H7 (cell line): Measurements from ENCODE around the gene POU2F2. TPM values are rescaled to one million over a fixed set of nuclear protein-coding genes. Genes with fewer than 3 reads are reported as not detected.

ENCODE experiments used
- DNase-seq: peaks from one replicate; pipeline ENCODE4 v3.0.0; 2012
- H3K27me3 ChIP-seq: 2 replicates; pipeline ENCODE4 v1.6.0; 2011; ENCODE audit warnings: mild to moderate bottlenecking, low read length; ENCODE audit not compliant: control insufficient read depth, insufficient read depth
- H3K36me3 ChIP-seq: replicated peaks from 2 replicates; pipeline ENCODE4 v1.5.1; 2011; ENCODE audit warnings: low read length; ENCODE audit not compliant: control insufficient read depth, insufficient read depth
- H3K4me3 ChIP-seq: 2 replicates; pipeline ENCODE4 v1.5.1; 2011; ENCODE audit warnings: low read depth, mild to moderate bottlenecking, control low read depth, low read length, moderate library complexity; ENCODE audit not compliant: insufficient read depth
- total RNA-seq: library from RNA; depleted of rRNA; stranded (reverse); fragments of >200 nt; shearing (Covaris generic); gene quantifications from 2 replicates; pipeline ENCODE4 v1.2.3, GENCODE V29; 2014

Gene POU2F2
- total RNA-seq, 1 experiment from 2014 or later = 0.90 TPM

DNA sequence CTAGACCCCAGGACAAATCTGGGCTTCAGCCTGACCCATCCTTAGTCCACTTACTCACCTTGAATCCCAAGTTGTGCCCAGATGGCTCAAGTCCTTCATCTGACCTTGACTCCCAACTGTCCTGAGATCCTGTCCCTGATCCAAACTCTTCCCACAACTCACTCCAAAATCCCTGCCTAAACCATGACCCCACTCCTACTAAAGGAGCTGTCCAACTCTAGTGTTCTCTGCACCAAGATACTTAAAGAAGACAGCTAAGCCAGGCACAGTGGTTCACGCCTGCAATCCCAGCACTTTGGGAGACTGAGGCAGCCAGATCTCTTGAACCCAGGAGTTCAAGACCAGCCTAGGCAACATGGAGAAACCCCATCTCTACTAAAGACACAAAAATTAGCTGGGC lies 8.5 kb downstream of the POU2F2 start:
- Histone ChIP-seq H3K36me3 (no peaks in the 10 kb centered on the region), H3K4me3 (no peak overlapping the region), H3K27me3 (no peaks in the 10 kb centered on the region; the same call in 1 of the 2 replicates)
- DNase-seq = no peak

DNA sequence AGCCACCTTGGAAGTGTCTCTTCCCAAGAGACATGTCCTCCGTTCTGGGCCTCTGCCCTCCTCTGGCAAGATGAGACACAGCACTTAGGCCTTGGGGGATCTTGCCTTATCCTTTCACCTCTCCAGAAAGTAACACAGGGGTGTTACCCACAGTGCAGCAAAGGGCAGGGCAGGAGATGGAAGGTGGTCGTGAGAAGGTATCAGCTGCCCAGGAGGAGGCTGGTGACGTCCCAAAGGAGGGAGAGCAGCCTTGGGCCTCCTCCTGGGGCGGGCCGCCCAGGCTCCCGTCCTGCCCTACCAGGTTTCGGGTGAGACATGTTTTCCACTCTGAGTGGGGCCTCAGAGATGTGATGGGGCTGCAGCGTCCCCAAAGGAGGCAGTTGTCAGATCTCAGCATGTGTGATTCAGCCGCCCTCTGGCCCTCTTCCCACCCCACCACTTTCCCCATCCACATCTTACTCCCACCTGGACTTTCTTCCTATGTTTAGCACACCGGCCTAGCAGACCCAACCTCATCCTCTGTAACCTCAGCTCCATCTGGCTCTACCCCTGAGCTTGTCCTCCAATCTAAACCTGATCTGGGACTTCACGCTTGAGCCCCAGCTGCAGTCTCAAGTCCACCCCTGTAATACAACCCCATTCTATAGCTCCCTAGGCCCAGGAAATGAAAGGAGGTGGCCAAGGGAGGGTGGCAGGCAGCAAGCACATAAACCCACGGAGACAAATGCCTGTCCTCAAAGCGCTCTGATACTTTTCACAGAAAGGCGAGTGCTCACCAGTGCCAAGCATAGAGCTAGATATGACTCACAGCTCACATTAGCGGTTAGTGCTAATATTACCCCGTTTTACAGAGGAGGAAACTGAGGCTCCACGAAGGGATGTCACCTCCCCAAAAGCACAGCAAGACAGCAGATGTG lies 9.3 kb downstream of the POU2F2 start:
- DNase-seq = peak; percentile 63
- Histone ChIP-seq H3K27me3 (no peaks in the 10 kb centered on the region; the same call in 1 of the 2 replicates), H3K36me3 (no peaks in the 10 kb centered on the region), H3K4me3 (no peak overlapping the region)

DNA sequence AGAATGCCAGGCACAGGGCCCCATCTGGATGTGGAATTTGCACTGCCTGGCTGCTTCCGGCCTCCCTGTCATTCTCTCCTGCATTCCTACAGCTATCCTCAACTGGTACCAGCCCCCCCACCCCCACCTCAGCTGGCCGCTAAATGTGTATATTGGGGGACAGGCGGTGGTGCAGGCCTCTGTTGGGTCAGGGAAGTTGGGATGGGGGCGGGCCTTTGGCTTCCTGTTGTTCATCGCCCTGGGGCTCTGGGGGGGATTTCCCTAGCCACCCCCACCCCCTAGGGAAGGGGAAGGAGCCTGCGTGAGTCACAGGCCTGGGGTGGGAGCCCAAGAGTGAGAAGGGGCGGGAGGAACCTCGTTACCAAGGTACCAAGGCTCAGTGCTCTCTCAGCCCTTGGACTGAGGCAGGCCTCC lies 10.6 kb downstream of the POU2F2 start:
- no peak overlapping the region for H3K4me3 ChIP-seq
- DNase-seq = peak; percentile 76
- H3K36me3 ChIP-seq = no peaks in the 10 kb centered on the region
- no peaks in the 10 kb centered on the region for H3K27me3 ChIP-seq

DNA sequence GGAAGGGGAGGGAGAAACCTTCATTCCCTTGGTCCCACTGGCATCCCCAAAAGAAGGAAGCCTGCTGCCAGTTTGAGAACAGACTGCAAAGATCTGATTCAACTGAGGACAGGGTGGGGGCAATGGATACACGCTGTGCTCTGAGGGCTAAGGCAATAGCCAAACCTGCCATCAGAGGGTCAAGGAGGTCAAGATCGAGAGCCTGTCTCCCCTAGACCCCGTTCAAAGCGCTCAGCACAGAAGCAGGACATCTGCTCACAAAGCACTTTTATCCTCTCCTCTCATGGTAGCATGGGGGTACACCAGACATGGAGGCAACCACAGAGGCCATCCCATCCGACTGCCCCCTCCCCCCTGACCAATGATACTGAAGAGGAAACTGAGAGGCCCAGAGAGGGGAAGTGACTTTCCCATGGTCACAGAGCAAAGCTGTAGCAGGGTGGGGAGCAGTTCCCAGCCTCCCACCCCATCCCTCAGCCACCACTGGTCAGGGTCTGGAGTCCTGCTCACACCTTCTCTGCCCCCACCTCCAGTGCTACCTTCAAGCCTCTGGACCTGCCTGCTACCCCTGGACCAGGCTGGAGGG lies 11.1 kb downstream of the POU2F2 start:
- Histone ChIP-seq H3K36me3 (no peaks in the 10 kb centered on the region), H3K27me3 (no peaks in the 10 kb centered on the region), H3K4me3 (no peak overlapping the region)
- DNase-seq = peak; percentile 35

DNA sequence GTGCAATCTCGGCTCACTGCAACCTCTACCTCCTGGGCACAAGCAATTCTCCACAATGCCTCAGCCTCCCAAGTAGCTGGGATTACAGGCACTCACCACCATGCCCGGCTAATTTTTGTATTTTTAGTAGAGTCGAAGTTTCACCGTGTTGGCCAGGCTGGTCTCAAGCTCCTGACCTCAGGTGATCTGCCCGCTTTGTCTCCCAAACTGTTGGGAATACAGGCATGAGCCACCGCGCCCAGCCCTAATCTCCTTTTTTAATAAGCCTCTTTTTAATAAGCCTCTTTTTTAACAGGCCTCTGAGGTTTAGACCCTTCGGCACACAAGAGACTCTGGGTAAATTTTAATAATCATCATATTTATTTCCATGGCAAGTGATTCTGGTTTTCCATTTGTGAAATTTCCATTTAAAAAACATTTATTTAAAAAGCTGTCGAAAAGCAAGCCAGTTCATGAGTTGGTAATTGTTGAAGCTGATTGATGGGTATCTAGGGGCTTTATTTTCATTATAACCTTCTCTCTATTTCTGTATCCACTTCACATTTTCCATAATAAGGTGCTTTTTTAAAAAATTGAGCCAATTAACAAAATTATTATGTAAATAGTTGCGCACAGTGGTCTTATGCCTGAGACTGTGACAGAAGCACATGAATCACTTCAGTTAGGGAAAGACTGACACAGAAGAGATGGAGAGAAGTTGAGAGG lies 11.8 kb downstream of the POU2F2 start:
- Histone ChIP-seq H3K27me3 (no peaks in the 10 kb centered on the region), H3K36me3 (no peaks in the 10 kb centered on the region), H3K4me3 (no peak overlapping the region)
- no peak for DNase-seq

DNA sequence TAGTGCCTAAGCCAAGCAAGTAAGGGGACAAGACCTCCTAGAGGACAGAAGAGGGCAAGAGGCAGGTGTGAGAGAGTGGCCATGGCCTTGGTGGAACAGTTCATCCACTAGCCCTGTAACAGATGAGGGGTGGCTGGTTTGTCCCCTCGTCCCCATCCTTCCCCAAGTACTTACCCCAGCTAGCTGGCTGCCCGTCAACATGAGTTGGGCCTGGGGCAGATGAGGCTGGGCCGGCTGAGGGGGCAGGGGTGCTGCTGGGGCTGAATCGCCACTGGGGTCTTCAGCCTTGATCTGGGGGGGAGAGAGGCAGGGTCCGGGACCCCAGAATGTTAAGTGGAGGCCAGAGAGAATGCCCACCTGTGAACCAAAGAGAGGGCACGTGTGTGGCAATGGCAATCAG lies 15.2 kb downstream of the POU2F2 start:
- Histone ChIP-seq H3K4me3 (no peak overlapping the region), H3K36me3 (no peaks in the 10 kb centered on the region), H3K27me3 (no peaks in the 10 kb centered on the region)
- DNase-seq = no peak

DNA sequence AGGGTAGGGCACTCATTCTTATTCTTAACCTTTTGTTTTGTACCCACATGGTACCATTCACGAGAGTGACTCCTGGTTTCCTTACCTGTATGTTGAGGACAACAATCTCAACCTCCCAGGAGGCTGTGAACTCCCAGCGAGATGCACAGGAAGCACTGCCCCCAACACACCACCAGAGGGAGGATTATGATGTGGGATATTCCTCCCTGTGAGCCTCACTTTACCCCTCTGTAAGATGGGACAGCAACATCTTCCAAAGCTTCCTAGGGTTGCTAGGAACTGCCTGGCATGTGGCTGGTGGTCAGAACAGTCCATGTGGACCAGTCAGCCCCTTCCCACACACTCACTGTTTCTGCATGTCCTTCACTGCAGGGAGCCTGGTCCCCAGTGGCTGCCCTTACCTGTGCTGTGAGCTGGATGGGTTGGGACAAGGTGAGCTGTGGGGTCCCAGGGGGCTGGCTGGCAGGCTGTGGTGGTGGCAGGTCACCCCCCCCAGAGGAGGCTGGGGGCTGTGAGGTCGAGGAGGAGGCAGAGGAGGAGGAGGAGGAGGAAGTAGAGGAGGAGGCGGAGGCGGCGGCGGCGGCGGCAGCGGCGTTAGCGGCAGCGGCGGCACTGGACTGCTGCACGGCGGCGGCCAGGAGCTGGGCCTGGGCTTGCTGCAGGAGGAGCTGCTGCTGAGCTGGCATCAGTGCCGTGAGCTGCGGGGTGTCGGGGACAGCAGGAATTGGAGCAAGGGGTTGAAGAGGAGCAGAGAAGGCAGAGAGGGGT lies 15.8 kb downstream of the POU2F2 start:
- DNase-seq = peak; percentile 58
- Histone ChIP-seq H3K36me3 (no peaks in the 10 kb centered on the region), H3K27me3 (no peaks in the 10 kb centered on the region), H3K4me3 (no peak overlapping the region)

DNA sequence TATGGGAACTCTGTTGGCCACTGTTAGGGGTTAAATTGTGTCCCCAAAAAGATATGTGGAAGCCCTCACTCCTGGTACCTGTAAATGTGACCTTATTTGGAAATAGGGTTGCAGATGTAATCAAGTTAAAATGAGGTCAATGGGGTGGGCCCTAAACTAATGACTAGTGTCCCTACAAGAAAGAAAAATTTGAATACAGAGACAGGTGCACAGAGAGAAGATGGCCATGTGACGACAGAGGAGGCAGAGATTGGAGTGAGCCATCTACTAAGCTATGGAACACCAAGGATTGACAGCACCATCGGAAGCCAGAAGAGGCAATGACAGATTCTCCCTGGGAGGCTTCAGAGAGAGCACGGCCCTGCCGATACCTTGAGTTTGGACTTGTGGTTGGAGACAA lies 16.5 kb downstream of the POU2F2 start:
- no peak for DNase-seq
- Histone ChIP-seq H3K4me3 (no peak overlapping the region), H3K27me3 (no peaks in the 10 kb centered on the region), H3K36me3 (no peaks in the 10 kb centered on the region)

DNA sequence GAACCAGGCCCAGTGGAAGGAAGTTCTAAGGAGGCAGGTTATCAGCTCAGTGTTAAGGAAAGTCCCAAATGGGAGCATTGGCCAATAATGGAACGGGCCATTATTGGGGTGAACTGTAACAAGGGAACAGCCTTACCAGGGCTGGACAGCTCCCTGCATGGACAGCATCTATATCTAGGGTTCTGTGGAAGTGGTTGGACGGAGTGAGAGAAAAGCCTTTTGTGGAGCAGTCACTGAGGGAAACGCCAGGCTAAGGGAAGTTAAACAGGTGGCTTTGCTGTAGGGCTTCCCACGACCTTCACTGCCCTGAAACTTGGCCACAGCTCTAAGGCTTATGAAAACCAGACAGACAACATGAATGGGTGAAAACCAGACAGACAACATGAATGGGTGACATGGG lies 17.0 kb downstream of the POU2F2 start:
- Histone ChIP-seq H3K27me3 (no peaks in the 10 kb centered on the region), H3K4me3 (no peak overlapping the region), H3K36me3 (no peaks in the 10 kb centered on the region)
- no peak for DNase-seq

DNA sequence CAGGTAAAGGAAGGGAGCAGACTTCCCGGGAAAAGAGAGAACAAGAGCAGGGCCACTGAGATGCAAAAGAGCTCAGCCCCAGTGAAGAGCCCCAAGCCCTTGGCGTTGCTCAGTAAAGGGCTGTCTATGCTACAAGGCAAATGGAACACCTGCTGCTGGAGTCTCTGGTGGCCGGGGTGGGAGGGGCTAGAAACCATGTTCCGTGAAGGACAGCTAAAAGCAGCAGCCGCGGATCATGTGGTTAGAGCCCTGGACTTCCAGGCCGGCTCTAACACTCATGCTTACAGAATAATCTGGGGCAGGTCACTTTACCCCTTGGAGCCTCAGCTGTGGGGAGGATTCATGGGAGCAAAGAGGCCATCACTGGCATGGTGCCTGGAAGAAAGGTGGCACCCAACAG lies 17.8 kb downstream of the POU2F2 start:
- no peaks in the 10 kb centered on the region for H3K36me3 ChIP-seq

DNA sequence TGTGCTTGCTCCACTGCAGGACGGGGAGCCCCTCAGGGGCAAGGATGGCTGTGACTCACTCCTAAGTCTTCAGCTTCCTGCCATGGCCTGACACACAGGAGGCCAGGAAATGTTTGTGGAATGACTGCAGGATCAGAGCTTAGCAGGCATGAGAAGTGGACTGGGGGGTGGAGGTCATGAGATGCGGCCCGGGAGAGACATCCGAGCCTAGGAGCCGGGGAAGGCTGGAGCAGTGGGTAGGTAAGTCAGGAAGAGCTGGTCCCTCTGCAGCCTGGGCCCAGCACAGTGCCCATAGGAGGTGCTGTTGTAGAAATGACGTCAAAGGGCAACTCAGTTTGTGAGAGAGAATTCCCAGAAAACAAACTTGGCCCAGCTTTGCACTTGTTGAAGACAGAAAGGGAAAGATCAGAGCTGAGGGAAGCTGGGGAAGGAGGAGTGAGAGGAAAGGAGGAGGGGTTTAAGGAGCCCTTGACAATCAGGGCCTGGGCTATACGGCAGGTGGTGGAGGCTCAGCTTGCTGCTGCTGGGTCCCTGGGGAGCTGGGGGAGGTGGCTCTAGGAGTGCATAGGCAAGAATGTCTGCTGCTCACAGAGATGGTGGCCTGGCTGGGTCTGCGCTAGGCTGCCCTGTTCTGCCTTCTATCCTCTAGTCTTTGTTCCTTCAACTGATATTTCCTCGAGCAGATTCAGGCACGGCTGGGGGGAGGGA lies 18.5 kb downstream of the POU2F2 start:
- Histone ChIP-seq H3K36me3 (no peaks in the 10 kb centered on the region), H3K27me3 (no peaks in the 10 kb centered on the region), H3K4me3 (no peak overlapping the region)
- DNase-seq = peak; percentile 74

More for the DNA sequence above, 17.8 kb downstream of the POU2F2 start:
- no peaks in the 10 kb centered on the region for H3K27me3 ChIP-seq
- peak; percentile 72 for DNase-seq
- no peak overlapping the region for H3K4me3 ChIP-seq

DNA sequence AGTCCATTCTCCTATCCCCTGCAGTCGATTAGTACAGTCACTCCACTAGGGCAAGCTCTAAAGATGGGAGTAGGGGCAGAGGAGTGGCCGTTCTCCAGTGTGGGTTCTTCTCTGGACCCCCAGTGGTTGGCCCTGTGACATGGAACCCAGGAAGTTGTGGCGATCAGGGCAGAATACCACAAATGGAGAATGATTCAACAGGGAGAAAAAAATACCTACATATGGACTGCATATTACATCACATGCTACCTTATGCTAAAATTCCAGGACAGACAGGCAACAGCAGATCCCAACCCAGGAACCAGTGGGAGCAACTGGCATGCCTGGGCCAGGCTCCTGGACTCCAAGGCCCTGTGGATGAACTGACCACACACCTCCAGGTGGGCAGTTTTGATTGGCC lies 20.4 kb downstream of the POU2F2 start:
- no peak for DNase-seq
- Histone ChIP-seq H3K27me3 (no peaks in the 10 kb centered on the region), H3K36me3 (no peaks in the 10 kb centered on the region), H3K4me3 (no peak overlapping the region)

DNA sequence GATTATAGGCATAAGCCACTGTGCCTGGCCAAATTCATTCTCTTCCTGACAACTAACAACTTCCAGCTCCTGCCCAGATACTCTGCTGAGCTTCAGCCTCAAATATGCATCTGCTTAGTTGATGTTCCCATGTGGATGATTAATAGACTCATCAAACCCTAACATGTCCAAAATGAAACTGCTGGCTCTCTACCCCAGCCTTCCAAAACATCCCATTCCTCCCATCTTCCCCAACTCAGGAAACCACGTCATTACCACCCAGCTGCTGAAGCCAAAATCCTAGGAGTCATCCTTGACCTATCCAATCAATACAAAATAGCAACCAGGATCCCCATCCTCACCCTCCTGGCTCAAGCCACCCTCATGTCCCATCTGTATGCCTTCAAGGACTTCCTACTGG lies 20.9 kb downstream of the POU2F2 start:
- DNase-seq = no peak
- Histone ChIP-seq H3K27me3 (no peaks in the 10 kb centered on the region), H3K36me3 (no peaks in the 10 kb centered on the region)

DNA sequence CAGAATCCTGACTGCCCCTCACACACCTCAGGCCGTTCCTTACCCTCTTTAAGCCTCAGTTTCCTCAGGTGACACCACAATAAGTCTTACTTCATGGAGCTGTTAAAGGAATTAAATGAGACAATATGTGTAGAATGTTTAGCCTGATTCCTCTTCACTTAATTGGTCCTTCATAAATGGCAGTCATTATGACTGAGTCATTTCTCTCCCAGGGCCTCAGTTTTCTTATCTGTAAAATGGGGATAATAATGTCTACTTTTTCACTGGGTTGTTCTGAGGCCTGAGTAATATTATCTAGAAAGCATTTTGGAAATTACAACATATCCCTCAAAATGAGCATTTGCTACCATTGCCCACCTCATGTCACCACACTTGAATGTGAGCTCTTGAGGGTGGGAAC lies 21.6 kb downstream of the POU2F2 start:
- DNase-seq = no peak
- H3K4me3 ChIP-seq = no peak overlapping the region
- no peaks in the 10 kb centered on the region for H3K36me3 ChIP-seq
- no peaks in the 10 kb centered on the region for H3K27me3 ChIP-seq

More for the DNA sequence above, 20.9 kb downstream of the POU2F2 start:
- no peak overlapping the region for H3K4me3 ChIP-seq
